ENCODE measurements around the gene MYL10.
A peak's percentile ranks its signal among the peaks of the same experiment; 100 is the strongest.

MYL10 gene

GRCh38 chr7:101668726-101669125 lies 39.6 kb upstream of the MYL10 start:
- H3K4me3 ChIP-seq (ENCODE audit: low read length) = no peak overlapping the region
- WGBS = 86% methylated on average over 2 of the region's 2 CpGs
- H3K9me3 ChIP-seq (ENCODE audit: insufficient read depth, low read depth, low read length) = no peaks in the 10 kb centered on the region
- H3K27ac ChIP-seq (ENCODE audit: low read depth, low read length) = no peak overlapping the region
- H3K4me1 ChIP-seq (ENCODE audit: insufficient read depth, low read length) = peaks cover 8% of the 10 kb centered on the region
- H3K9ac ChIP-seq (ENCODE audit: low read depth, low read length) = no peak overlapping the region
- no peaks in the 10 kb centered on the region for H3K27me3 ChIP-seq (ENCODE audit: insufficient read depth, low read length)
- no peaks in the 10 kb centered on the region for H3K36me3 ChIP-seq (ENCODE audit: insufficient read depth, low read length)

DNA sequence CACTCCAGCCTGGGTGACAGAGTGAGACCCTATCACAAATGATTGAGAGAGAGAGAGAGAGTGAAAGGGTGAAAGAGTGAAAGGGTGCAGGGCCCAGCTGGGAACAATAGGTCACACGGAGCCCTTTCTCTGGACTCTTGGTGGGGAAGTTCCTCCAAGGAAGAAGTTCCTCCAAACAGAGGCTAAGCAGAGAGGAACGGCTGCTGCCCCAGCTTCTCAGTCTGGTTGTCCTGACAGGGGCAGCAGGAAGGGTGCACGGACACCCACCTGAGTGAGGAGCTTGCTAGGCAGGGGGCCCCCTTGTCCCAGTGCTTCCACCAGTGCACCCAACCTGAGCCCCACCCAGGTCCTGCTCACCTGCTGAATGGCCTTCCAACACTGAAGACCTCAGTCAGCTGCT lies 38.8 kb upstream of the MYL10 start:
- Histone ChIP-seq H3K27me3 (ENCODE audit: insufficient read depth, low read length) (no peaks in the 10 kb centered on the region), H3K4me3 (ENCODE audit: low read length) (no peak overlapping the region), H3K36me3 (ENCODE audit: insufficient read depth, low read length) (no peaks in the 10 kb centered on the region), H3K4me1 (ENCODE audit: insufficient read depth, low read length) (peaks cover 8% of the 10 kb centered on the region), H3K9me3 (ENCODE audit: insufficient read depth, low read depth, low read length) (no peaks in the 10 kb centered on the region), H3K9ac (ENCODE audit: low read depth, low read length) (no peak overlapping the region), H3K27ac (ENCODE audit: low read depth, low read length) (no peak overlapping the region)
- 84% methylated on average over 3 of the region's 3 CpGs for WGBS

DNA sequence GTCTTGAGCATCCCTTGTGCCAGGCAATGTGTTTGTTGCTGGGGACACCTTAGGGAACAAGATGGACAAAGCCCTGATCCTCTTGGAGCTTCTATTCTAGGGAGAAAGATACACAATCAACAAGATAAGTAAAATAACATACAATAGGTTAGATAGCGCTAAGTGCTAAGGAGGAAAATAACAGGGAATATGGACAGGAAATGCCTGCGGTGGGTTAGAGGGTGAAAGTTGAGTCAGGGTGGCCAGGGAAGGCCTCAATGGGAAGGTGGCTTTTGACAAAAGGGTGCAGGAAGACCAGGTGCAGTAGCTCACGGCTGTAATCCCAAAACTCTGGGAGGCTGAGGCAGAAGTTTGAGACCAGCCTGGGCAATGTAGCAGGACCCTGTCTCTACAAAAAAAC lies 38.3 kb upstream of the MYL10 start:
- WGBS = 88% methylated on average over 3 of the region's 3 CpGs
- no peak overlapping the region for H3K27ac ChIP-seq (ENCODE audit: low read depth, low read length)
- no peaks in the 10 kb centered on the region for H3K27me3 ChIP-seq (ENCODE audit: insufficient read depth, low read length)
- H3K9ac ChIP-seq (ENCODE audit: low read depth, low read length) = no peak overlapping the region
- peaks cover 8% of the 10 kb centered on the region for H3K4me1 ChIP-seq (ENCODE audit: insufficient read depth, low read length)
- H3K4me3 ChIP-seq (ENCODE audit: low read length) = no peak overlapping the region
- no peaks in the 10 kb centered on the region for H3K36me3 ChIP-seq (ENCODE audit: insufficient read depth, low read length)
- no peaks in the 10 kb centered on the region for H3K9me3 ChIP-seq (ENCODE audit: insufficient read depth, low read depth, low read length)

GRCh38 chr7:101666741-101667140 lies 37.6 kb upstream of the MYL10 start:
- WGBS = 88% methylated on average over 4 of the region's 4 CpGs
- H3K36me3 ChIP-seq (ENCODE audit: insufficient read depth, low read length) = no peaks in the 10 kb centered on the region
- peaks cover 8% of the 10 kb centered on the region for H3K4me1 ChIP-seq (ENCODE audit: insufficient read depth, low read length)
- no peaks in the 10 kb centered on the region for H3K9me3 ChIP-seq (ENCODE audit: insufficient read depth, low read depth, low read length)
- no peak overlapping the region for H3K4me3 ChIP-seq (ENCODE audit: low read length)
- H3K9ac ChIP-seq (ENCODE audit: low read depth, low read length) = no peak overlapping the region
- no peak overlapping the region for H3K27ac ChIP-seq (ENCODE audit: low read depth, low read length)
- H3K27me3 ChIP-seq (ENCODE audit: insufficient read depth, low read length) = no peaks in the 10 kb centered on the region

DNA sequence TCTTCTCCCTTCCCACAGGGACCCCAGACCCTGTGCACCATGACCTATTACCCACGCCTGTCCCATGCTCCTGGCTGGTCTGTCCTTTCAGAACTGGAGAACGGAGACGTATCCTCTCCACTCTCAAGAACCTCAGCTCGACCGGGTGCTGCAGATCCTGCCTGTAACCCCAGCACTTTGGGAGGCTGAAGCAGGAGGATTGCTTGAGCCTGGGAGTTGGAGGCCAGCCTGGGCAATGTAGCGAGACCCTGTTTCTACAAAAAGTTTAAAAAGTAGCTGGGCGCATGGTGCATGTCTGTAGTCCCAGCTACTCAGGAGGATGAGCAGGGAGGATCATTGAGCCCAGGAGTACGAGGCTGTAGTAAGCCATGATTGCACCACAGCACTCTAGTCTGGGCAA lies 37.2 kb upstream of the MYL10 start:
- Histone ChIP-seq H3K9me3 (ENCODE audit: insufficient read depth, low read depth, low read length) (no peaks in the 10 kb centered on the region), H3K4me3 (ENCODE audit: low read length) (no peak overlapping the region), H3K27ac (ENCODE audit: low read depth, low read length) (no peak overlapping the region), H3K4me1 (ENCODE audit: insufficient read depth, low read length) (peaks cover 6% of the 10 kb centered on the region), H3K9ac (ENCODE audit: low read depth, low read length) (no peak overlapping the region), H3K27me3 (ENCODE audit: insufficient read depth, low read length) (no peaks in the 10 kb centered on the region), H3K36me3 (ENCODE audit: insufficient read depth, low read length) (no peaks in the 10 kb centered on the region)
- 89% methylated on average over 8 of the region's 8 CpGs for WGBS

- peak overlapping the region; percentile 26; the same call in 1 of the 2 replicates for H3K9ac ChIP-seq (ENCODE audit: low read depth, low read length)
These were observed 35.9 kb upstream of the MYL10 start for GRCh38 chr7:101664893-101665471.

GRCh38 chr7:101664436-101664835 lies 35.3 kb upstream of the MYL10 start:
- Histone ChIP-seq H3K27ac (ENCODE audit: low read depth, low read length) (peak overlapping the region; percentile 85; the same call in 1 of the 2 replicates), H3K4me3 (ENCODE audit: low read length) (no peak overlapping the region), H3K9me3 (ENCODE audit: insufficient read depth, low read depth, low read length) (no peaks in the 10 kb centered on the region), H3K4me1 (ENCODE audit: insufficient read depth, low read length) (peaks cover 9% of the 10 kb centered on the region), H3K9ac (ENCODE audit: low read depth, low read length) (peak overlapping the region; percentile 26; the same call in 1 of the 2 replicates), H3K36me3 (ENCODE audit: insufficient read depth, low read length) (no peaks in the 10 kb centered on the region), H3K27me3 (ENCODE audit: insufficient read depth, low read length) (no peaks in the 10 kb centered on the region)
- WGBS = 1% methylated on average over 9 of the region's 9 CpGs

More at GRCh38 chr7:101664893-101665471, 35.9 kb upstream of the MYL10 start:
- H3K9me3 ChIP-seq (ENCODE audit: insufficient read depth, low read depth, low read length) = no peaks in the 10 kb centered on the region
- H3K4me1 ChIP-seq (ENCODE audit: insufficient read depth, low read length) = peaks cover 4% of the 10 kb centered on the region
- 54% methylated on average over 10 of the region's 10 CpGs for WGBS
- H3K4me3 ChIP-seq (ENCODE audit: low read length) = no peak overlapping the region
- peak overlapping the region; percentile 85; the same call in 1 of the 2 replicates for H3K27ac ChIP-seq (ENCODE audit: low read depth, low read length)
- no peaks in the 10 kb centered on the region for H3K27me3 ChIP-seq (ENCODE audit: insufficient read depth, low read length)
- no peaks in the 10 kb centered on the region for H3K36me3 ChIP-seq (ENCODE audit: insufficient read depth, low read length)

GRCh38 chr7:101663747-101664146 lies 34.7 kb upstream of the MYL10 start:
- Histone ChIP-seq H3K4me3 (ENCODE audit: low read length) (no peak overlapping the region), H3K36me3 (ENCODE audit: insufficient read depth, low read length) (no peaks in the 10 kb centered on the region), H3K9me3 (ENCODE audit: insufficient read depth, low read depth, low read length) (no peaks in the 10 kb centered on the region), H3K9ac (ENCODE audit: low read depth, low read length) (no peak overlapping the region), H3K27me3 (ENCODE audit: insufficient read depth, low read length) (no peaks in the 10 kb centered on the region), H3K27ac (ENCODE audit: low read depth, low read length) (no peak overlapping the region), H3K4me1 (ENCODE audit: insufficient read depth, low read length) (peaks cover 10% of the 10 kb centered on the region)
- WGBS = 93% methylated on average over 5 of the region's 6 CpGs

DNA sequence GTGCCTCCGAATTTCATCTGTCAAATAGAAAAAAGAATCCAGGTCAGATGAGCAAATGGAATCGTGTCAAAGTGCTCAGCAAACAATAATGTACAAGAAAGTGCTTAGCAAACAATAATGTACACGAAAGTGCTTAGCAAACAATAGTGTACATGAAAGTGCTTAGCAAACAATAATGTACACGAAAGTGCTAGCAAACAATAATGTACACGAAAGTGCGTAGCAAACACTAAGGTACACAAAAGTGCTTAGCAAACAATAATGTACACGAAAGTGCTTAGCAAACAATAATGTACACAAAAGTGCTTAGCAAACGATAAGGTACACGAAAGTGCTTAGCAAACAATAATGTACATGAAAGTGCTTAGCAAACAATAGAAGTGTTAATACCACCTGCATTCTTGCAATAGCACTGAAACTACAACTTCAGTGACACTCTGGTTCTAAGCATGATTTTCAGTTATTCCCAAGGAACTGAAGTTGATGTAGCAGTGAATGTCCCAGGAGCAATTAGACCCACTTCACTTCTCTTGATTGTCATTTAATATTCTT lies 33.4 kb upstream of the MYL10 start:
- no peaks in the 10 kb centered on the region for H3K27me3 ChIP-seq (ENCODE audit: insufficient read depth, low read length)
- H3K9me3 ChIP-seq (ENCODE audit: insufficient read depth, low read depth, low read length) = no peaks in the 10 kb centered on the region
- no peaks in the 10 kb centered on the region for H3K36me3 ChIP-seq (ENCODE audit: insufficient read depth, low read length)
- H3K9ac ChIP-seq (ENCODE audit: low read depth, low read length) = no peak overlapping the region
- peaks cover 10% of the 10 kb centered on the region for H3K4me1 ChIP-seq (ENCODE audit: insufficient read depth, low read length)
- H3K27ac ChIP-seq (ENCODE audit: low read depth, low read length) = no peak overlapping the region
- WGBS = 91% methylated on average over 9 of the region's 9 CpGs
- no peak overlapping the region for H3K4me3 ChIP-seq (ENCODE audit: low read length)

DNA sequence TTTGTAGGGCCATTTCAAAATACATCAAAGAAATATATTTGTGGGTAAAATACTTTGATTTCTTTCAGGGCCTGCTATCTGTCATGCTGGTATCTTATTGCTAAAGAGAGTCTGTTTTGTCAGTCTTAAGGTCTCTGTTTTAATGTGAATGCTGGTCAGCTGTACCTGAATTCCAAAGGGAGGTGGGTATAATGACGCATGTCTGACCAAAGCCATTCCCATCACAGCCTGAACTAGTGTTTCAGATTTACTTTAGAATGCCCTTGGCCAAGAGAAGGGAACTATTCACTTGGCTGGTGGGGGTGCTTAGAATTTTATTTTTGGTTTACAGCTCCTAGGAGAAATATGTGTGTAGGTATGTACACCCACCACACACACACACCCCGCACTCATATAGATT lies 30.6 kb upstream of the MYL10 start:
- no peak overlapping the region for H3K4me3 ChIP-seq (ENCODE audit: low read length)
- WGBS = 65% methylated on average over 2 of the region's 2 CpGs
- no peaks in the 10 kb centered on the region for H3K9me3 ChIP-seq (ENCODE audit: insufficient read depth, low read depth, low read length)
- peaks cover 8% of the 10 kb centered on the region for H3K4me1 ChIP-seq (ENCODE audit: insufficient read depth, low read length)
- H3K36me3 ChIP-seq (ENCODE audit: insufficient read depth, low read length) = no peaks in the 10 kb centered on the region
- no peaks in the 10 kb centered on the region for H3K27me3 ChIP-seq (ENCODE audit: insufficient read depth, low read length)
- no peak overlapping the region for H3K27ac ChIP-seq (ENCODE audit: low read depth, low read length)
- H3K9ac ChIP-seq (ENCODE audit: low read depth, low read length) = no peak overlapping the region

DNA sequence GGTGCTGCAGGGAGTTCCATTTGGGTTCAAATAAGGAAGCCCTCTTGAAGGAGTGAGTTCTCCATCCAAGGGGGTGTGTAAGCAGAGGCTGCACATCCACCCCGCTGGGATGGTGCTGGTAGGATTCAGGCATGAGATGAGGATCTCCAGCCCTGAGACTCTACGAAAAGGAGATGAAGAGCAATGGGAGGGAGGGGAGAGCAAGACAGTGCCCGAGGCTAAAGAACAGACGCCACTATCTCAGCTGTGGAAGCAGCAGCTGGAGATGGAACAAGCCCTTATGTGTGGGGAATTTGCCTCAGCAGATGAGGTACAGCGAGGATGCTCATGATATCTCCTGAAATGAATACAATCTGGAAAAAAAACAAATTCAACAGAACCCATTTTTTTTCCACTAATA lies 28.1 kb upstream of the MYL10 start:
- H3K27me3 ChIP-seq (ENCODE audit: insufficient read depth, low read length) = no peaks in the 10 kb centered on the region
- no peaks in the 10 kb centered on the region for H3K36me3 ChIP-seq (ENCODE audit: insufficient read depth, low read length)
- H3K4me3 ChIP-seq (ENCODE audit: low read length) = no peak overlapping the region
- no peaks in the 10 kb centered on the region for H3K9me3 ChIP-seq (ENCODE audit: insufficient read depth, low read depth, low read length)
- 87% methylated on average over 5 of the region's 5 CpGs for WGBS
- H3K9ac ChIP-seq (ENCODE audit: low read depth, low read length) = no peak overlapping the region
- peaks cover 5% of the 10 kb centered on the region; the same call in 1 of the 2 replicates for H3K4me1 ChIP-seq (ENCODE audit: insufficient read depth, low read length)
- no peak overlapping the region for H3K27ac ChIP-seq (ENCODE audit: low read depth, low read length)

- Histone ChIP-seq H3K36me3 (ENCODE audit: insufficient read depth, low read length) (no peaks in the 10 kb centered on the region), H3K9me3 (ENCODE audit: insufficient read depth, low read depth, low read length) (no peaks in the 10 kb centered on the region), H3K4me3 (ENCODE audit: low read length) (no peak overlapping the region), H3K27ac (ENCODE audit: low read depth, low read length) (no peak overlapping the region), H3K9ac (ENCODE audit: low read depth, low read length) (no peak overlapping the region), H3K27me3 (ENCODE audit: insufficient read depth, low read length) (no peaks in the 10 kb centered on the region), H3K4me1 (ENCODE audit: insufficient read depth, low read length) (no peaks in the 10 kb centered on the region)
- 86% methylated on average over 4 of the region's 4 CpGs for WGBS
These were observed 22.0 kb upstream of the MYL10 start for GRCh38 chr7:101651112-101651511.
